Stomach (tissue), 4 donors: Measurements from ENCODE around the gene KIRREL3.

Experiments
- EP300 ChIP-seq: sonication (generic); formaldehyde crosslinking; IDR thresholded peaks from one replicate; pipeline ENCODE4 v1.6.1; 2017; ENCODE audit warnings: antibody characterized with exemption
- POLR2A ChIP-seq, 4 donors: fragments of 450-650 bp; IDR thresholded peaks; one replicate each; pipeline ENCODE4 v1.6.1; 2016; ENCODE audit warnings: antibody characterized with exemption in 4 of 4, control low read depth in 2 of 4, mild to moderate bottlenecking in 1 of 4, moderate library complexity in 1 of 4
- TF ChIP-seq, protein P1 (sequence below), 7 experiments: fragments of 450-650 bp in 4 of 7; fragments of 200-600 bp in 3 of 7; sonication (generic) in 3 of 7; IDR thresholded peaks; one replicate each; pipeline ENCODE4 v1.5.1; 2016 to 2019; ENCODE audit warnings: antibody characterized with exemption in 7 of 7, control low read depth in 2 of 7, mild to moderate bottlenecking in 1 of 7

DNA sequence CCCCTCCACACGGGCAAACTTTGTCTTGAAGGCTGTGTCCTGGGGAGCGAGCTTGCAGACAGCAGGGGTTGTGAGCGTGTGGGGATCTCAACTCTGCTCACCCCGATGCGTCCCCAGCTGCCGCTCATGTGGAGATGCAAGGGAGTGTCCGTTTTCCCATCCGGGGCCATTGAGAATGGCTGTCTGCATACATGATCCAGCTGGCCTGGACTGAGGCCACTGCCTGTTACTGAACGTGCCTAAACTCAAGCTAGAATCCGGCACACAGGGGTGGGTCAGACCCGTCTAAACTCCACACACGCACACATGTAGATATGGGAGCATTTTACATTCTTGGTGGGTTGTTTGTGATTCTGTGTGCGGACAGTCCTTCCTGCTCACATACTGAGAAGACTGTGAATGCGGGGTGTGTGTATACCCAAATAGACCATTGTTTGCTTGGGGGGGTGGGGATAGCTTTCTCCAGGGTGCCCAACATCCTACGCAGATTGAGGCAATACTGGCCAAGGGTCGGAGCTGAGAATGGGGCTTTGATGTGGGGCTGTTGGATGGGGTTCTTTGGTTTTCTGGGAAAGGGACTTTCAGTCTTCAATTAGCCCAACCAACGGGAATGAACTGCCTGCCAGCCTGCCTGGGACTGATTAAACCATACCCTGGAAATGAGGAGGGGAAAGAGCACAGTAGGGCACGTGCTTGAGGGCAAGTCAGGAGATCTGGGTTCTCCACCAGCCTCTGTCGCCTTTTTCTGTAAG lies 584.7 kb downstream of the KIRREL3 start:
- TF ChIP-seq, protein P1, sequence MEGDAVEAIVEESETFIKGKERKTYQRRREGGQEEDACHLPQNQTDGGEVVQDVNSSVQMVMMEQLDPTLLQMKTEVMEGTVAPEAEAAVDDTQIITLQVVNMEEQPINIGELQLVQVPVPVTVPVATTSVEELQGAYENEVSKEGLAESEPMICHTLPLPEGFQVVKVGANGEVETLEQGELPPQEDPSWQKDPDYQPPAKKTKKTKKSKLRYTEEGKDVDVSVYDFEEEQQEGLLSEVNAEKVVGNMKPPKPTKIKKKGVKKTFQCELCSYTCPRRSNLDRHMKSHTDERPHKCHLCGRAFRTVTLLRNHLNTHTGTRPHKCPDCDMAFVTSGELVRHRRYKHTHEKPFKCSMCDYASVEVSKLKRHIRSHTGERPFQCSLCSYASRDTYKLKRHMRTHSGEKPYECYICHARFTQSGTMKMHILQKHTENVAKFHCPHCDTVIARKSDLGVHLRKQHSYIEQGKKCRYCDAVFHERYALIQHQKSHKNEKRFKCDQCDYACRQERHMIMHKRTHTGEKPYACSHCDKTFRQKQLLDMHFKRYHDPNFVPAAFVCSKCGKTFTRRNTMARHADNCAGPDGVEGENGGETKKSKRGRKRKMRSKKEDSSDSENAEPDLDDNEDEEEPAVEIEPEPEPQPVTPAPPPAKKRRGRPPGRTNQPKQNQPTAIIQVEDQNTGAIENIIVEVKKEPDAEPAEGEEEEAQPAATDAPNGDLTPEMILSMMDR (IDR thresholded peaks at IDR 0.05), result no peak
- no peak for TF ChIP-seq POLR2A (IDR thresholded peaks at IDR 0.05)
- TF ChIP-seq EP300, result no peak
